ENCODE data around the gene COL4A2.

GRCh38 chr13:110270507-110270906 lies 36.6 kb upstream of the COL4A2 start:
- TF ChIP-seq CTCF (IDR thresholded peaks at IDR 0.05) (no peak), POLR2A (IDR thresholded peaks at IDR 0.05) (no peak)
